GM19099 (cell line): ENCODE data around the gene HOGA1.

Experiments
- POLR2A ChIP-seq: IDR thresholded peaks from 3 replicates; pipeline ENCODE4 v1.6.1; 2011; ENCODE audit warnings: low read depth; ENCODE audit not compliant: insufficient read length; ENCODE audit errors: extremely low read depth

Gene HOGA1

DNA sequence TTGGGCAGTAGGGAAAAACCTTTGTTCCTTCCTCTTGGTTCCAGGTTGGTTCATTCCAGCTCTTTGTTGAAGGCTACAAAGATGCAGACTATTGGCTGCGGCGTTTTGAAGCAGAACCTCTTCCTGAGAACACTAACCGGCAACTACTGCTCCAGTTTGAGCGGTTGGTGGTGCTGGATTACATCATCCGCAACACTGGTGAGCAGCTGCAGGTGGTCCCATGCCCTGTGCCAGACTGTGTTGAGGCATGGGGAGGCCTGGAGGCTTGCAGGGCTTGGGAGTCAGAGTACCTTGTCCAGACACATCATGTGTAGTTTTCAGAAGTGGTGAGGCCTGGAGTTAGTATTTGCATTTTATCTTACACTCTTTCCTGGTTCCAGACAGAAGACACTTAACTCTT lies 72.6 kb downstream of the HOGA1 start:
- TF ChIP-seq POLR2A = no peak

DNA sequence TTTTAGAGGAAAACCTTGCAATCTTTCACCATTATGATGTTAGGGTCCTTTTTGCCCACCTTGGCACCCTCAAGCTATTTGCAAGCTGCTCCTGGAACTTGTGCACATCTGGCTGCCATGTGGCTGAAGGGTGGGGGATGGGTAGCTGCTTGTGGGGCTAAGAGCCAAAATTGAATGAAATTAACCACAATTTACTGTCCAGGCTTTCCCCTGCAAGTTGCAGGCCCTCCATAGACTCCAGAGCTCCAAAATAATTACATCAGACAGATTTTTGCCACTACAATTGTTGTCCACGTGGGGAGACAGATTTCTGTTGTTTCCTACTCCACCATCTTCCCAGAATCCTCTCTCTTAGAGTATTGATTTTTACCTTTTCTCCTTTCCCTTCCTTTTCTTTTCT lies 75.4 kb downstream of the HOGA1 start:
- no peak for TF ChIP-seq POLR2A
